Measurements from ENCODE around the gene AP1M1. TPM values are rescaled to one million over a fixed set of nuclear protein-coding genes. Genes with fewer than 3 reads are reported as not detected.

AP1M1 gene
- total and polyA plus RNA-seq, 2 experiments from 2014 or later = 56.7 to 93.3 TPM

DNA sequence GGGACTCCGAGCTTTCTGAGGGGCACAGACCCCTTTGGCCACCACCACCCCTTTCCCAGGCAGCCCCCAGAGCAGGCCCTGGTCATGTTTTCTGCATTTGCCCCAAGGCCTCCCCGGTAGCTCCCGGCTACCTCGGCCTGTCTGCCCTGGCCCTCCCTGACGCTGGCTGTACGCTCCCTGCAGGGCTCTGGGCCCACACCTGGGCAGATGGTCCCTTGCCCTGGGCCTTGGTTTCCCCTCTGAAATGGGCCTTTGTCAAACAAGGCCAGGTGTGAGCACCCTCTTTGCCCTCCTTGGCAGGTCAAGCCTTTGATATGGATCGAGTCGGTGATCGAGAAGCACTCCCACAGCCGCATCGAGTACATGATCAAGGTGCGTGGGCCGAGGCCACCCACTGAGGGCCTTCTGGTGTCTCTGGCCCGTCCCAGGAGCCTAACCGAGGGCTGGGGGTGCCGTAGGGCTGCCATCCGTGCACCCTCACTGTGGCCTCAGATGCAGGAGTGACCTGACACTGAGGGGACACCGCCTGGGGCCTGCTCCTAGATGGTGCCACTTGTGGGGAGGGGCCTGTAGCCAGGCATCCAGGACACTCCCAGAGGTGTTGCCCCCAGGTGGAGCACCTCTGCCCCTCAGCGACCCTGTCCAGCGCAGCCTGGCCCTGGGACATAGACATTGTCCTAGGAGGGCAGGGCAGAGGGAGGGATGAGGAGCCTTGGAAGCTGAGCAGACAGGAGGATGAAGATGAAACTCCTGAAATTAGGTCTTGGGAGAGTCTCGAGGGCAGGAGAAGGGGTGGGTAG lies 30.3 kb downstream of the AP1M1 start:
- 99% methylated on average over 20 of the region's 21 CpGs for WGBS (ENCODE audit: low lambda C conversion rate, missing lambda C conversion rate)
- TF ChIP-seq EZH2phosphoT487 (IDR thresholded peaks at IDR 0.05; ENCODE audit: low read depth, severe bottlenecking, unreplicated experiment) (no peak), EZH2 (IDR thresholded peaks at IDR 0.05; ENCODE audit: borderline replicate concordance) (no peak)
- TF ChIP-seq, protein P1, sequence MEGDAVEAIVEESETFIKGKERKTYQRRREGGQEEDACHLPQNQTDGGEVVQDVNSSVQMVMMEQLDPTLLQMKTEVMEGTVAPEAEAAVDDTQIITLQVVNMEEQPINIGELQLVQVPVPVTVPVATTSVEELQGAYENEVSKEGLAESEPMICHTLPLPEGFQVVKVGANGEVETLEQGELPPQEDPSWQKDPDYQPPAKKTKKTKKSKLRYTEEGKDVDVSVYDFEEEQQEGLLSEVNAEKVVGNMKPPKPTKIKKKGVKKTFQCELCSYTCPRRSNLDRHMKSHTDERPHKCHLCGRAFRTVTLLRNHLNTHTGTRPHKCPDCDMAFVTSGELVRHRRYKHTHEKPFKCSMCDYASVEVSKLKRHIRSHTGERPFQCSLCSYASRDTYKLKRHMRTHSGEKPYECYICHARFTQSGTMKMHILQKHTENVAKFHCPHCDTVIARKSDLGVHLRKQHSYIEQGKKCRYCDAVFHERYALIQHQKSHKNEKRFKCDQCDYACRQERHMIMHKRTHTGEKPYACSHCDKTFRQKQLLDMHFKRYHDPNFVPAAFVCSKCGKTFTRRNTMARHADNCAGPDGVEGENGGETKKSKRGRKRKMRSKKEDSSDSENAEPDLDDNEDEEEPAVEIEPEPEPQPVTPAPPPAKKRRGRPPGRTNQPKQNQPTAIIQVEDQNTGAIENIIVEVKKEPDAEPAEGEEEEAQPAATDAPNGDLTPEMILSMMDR (IDR thresholded peaks at IDR 0.05; ENCODE audit: poor library complexity) = no peak

DNA sequence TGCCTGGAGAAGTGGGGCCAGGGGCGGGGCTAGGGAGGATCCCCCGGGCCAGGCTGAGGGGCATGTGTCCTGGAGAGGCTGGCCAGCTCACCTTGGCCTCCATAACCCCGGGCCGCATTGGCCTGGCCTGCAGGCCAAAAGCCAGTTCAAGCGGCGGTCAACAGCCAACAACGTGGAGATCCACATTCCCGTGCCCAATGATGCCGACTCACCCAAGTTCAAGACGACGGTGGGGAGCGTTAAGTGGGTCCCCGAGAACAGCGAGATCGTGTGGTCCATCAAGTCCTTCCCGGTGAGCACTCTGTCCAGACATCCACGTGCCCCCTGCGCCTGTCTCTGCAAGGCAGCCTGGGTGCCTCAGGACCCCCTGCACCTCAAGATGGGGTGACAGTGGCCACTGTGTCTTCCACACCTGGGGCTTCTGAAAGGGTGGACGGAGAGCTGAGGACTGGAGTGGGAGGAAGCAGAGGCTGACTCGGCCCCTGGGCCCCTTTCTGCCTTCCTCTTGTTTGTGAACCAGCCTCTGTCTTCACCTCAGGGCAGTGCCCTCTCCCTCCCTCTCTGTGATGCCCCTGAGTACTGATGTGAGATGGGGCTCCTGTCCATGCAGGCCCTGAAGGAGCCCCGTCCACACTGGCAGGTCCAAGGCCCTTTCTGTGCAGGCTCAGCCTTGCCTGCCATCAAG lies 31.1 kb downstream of the AP1M1 start:
- Histone ChIP-seq H4K20me1 (ENCODE audit: insufficient read depth, poor library complexity, severe bottlenecking) (no peaks in the 10 kb centered on the region), H3K9me2 (replicated peaks; ENCODE audit: insufficient read depth) (no peaks in the 10 kb centered on the region), H3K27me3 (no peaks in the 10 kb centered on the region), H3K4me1 (ENCODE audit: insufficient read depth) (no peaks in the 10 kb centered on the region), H3K4me3 (no peak overlapping the region), H3K36me3 (replicated peaks; ENCODE audit: insufficient read depth, low read depth) (no peaks in the 10 kb centered on the region), H3K27ac (no peak overlapping the region), H3K9me3 (ENCODE audit: low read depth) (no peaks in the 10 kb centered on the region), H2AFZ (no peak overlapping the region), H3K79me2 (no peaks in the 10 kb centered on the region), H3K4me2 (no peak overlapping the region)
- TF ChIP-seq, protein P1 (IDR thresholded peaks at IDR 0.05; ENCODE audit: poor library complexity) = no peak
- no peak for TF ChIP-seq EZH2 (IDR thresholded peaks at IDR 0.05; ENCODE audit: borderline replicate concordance)
- TF ChIP-seq EZH2phosphoT487 (IDR thresholded peaks at IDR 0.05; ENCODE audit: low read depth, severe bottlenecking, unreplicated experiment) = no peak
- DNase-seq (ENCODE audit: low spot score) = no peak
- 96% methylated on average over 20 of the region's 21 CpGs for WGBS (ENCODE audit: low lambda C conversion rate, missing lambda C conversion rate)

More for the DNA sequence above, 30.3 kb downstream of the AP1M1 start:
- no peak overlapping the region for H2AFZ ChIP-seq
- H3K4me2 ChIP-seq = no peak overlapping the region
- H3K27me3 ChIP-seq = no peaks in the 10 kb centered on the region
- H3K27ac ChIP-seq = no peak overlapping the region
- H3K79me2 ChIP-seq = no peaks in the 10 kb centered on the region
- H3K9me2 ChIP-seq (replicated peaks; ENCODE audit: insufficient read depth) = no peaks in the 10 kb centered on the region
- no peaks in the 10 kb centered on the region for H3K9me3 ChIP-seq (ENCODE audit: low read depth)
- DNase-seq (ENCODE audit: low spot score) = no peak
- no peaks in the 10 kb centered on the region for H3K36me3 ChIP-seq (replicated peaks; ENCODE audit: insufficient read depth, low read depth)
- no peak overlapping the region for H3K4me3 ChIP-seq
- no peaks in the 10 kb centered on the region for H4K20me1 ChIP-seq (ENCODE audit: insufficient read depth, poor library complexity, severe bottlenecking)
- H3K4me1 ChIP-seq (ENCODE audit: insufficient read depth) = no peaks in the 10 kb centered on the region

DNA sequence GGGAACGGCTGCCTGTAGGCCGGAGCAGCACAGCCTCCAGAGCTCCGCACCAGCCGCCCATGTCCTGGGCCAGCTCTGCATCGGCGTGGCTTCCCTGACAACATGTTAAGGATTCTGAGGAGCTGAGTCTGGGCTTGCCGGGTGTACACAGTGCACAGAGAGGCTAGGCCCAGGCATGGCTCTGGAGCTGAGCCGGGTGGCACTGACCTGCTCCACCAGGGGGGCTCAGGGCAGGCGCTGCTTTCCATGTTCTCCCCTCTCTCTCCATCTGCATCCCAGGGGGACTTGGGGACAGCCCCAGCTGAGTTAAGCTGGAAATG lies 31.6 kb downstream of the AP1M1 start:
- H3K4me1 ChIP-seq (ENCODE audit: insufficient read depth) = no peaks in the 10 kb centered on the region
- H3K9me3 ChIP-seq (ENCODE audit: low read depth) = no peaks in the 10 kb centered on the region
- no peak for DNase-seq (ENCODE audit: low spot score)
- no peaks in the 10 kb centered on the region for H3K79me2 ChIP-seq
- H3K4me3 ChIP-seq = no peak overlapping the region
- no peaks in the 10 kb centered on the region for H3K9me2 ChIP-seq (replicated peaks; ENCODE audit: insufficient read depth)
- TF ChIP-seq EZH2 (IDR thresholded peaks at IDR 0.05; ENCODE audit: borderline replicate concordance) = no peak
- TF ChIP-seq, protein P1 (IDR thresholded peaks at IDR 0.05; ENCODE audit: poor library complexity) = no peak
- TF ChIP-seq EZH2phosphoT487 (IDR thresholded peaks at IDR 0.05; ENCODE audit: low read depth, severe bottlenecking, unreplicated experiment) = no peak
- WGBS (ENCODE audit: low lambda C conversion rate, missing lambda C conversion rate) = 98% methylated on average over 9 of the region's 9 CpGs
- no peak overlapping the region for H3K4me2 ChIP-seq
- no peak overlapping the region for H2AFZ ChIP-seq
- no peak overlapping the region for H3K27ac ChIP-seq
- H3K27me3 ChIP-seq = no peaks in the 10 kb centered on the region
- no peaks in the 10 kb centered on the region for H3K36me3 ChIP-seq (replicated peaks; ENCODE audit: insufficient read depth, low read depth)
- no peaks in the 10 kb centered on the region for H4K20me1 ChIP-seq (ENCODE audit: insufficient read depth, poor library complexity, severe bottlenecking)

Measured in hepatocyte (in vitro differentiated cells).